H4 (cell line): Measurements from ENCODE around the gene CHEK1. TPM values are rescaled to one million over a fixed set of nuclear protein-coding genes. Genes with fewer than 3 reads are reported as not detected.
A peak's percentile ranks its signal among the peaks of the same experiment; 100 is the strongest.

Experiments used
- DNase-seq: peaks from one replicate; pipeline ENCODE4 v3.0.0-alpha.2; 2015; ENCODE audit warnings: low spot score
- total RNA-seq: library from RNA; depleted of rRNA; stranded (reverse); fragments of >200 nt; shearing (Covaris generic); gene quantifications from 2 replicates; pipeline ENCODE4 v1.2.3, GENCODE V29; 2014

Gene CHEK1
- total RNA-seq, 1 experiment from 2014 or later: 57.5 TPM

- DNase-seq: peak; percentile 88
Observed at GRCh38 chr11:125626288-125626950, 1.5 kb downstream of the CHEK1 start.

GRCh38 chr11:125627236-125627910 lies 2.4 kb downstream of the CHEK1 start:
- no peak for DNase-seq

GRCh38 chr11:125637840-125638239 lies 12.9 kb downstream of the CHEK1 start:
- DNase-seq: no peak

- no peak for DNase-seq
Observed at GRCh38 chr11:125638315-125638714, 13.4 kb downstream of the CHEK1 start.

- DNase-seq: no peak
Observed at GRCh38 chr11:125645871-125646270, 20.9 kb downstream of the CHEK1 start.

- DNase-seq: no peak
Observed at GRCh38 chr11:125649465-125650166, 24.7 kb downstream of the CHEK1 start.

GRCh38 chr11:125662689-125663088 lies 37.7 kb downstream of the CHEK1 start:
- DNase-seq: no peak

- no peak for DNase-seq
Observed at GRCh38 chr11:125663910-125664309, 38.9 kb downstream of the CHEK1 start.

- DNase-seq: no peak
Observed at GRCh38 chr11:125667151-125667550, 42.2 kb downstream of the CHEK1 start.

GRCh38 chr11:125670172-125670571 lies 45.2 kb downstream of the CHEK1 start:
- no peak for DNase-seq

GRCh38 chr11:125671561-125671960 lies 46.6 kb downstream of the CHEK1 start:
- no peak for DNase-seq

- no peak for DNase-seq
Observed at GRCh38 chr11:125674210-125674609, 49.2 kb downstream of the CHEK1 start.

- no peak for DNase-seq
Observed at GRCh38 chr11:125675196-125675595, 50.2 kb downstream of the CHEK1 start.

GRCh38 chr11:125679397-125679796 lies 54.4 kb downstream of the CHEK1 start:
- DNase-seq: no peak

- DNase-seq: no peak
Observed at GRCh38 chr11:125679837-125680236, 54.9 kb downstream of the CHEK1 start.

GRCh38 chr11:125680747-125681146 lies 55.8 kb downstream of the CHEK1 start, which contains the start of gene ACRV1:
ACRV1 (minus strand) TSS chr11:125680847; CDS start chr11:125680780, 67 bp downstream.
- DNase-seq: no peak

GRCh38 chr11:125685228-125685627 lies 60.3 kb downstream of the CHEK1 start:
- no peak for DNase-seq

- DNase-seq: no peak
Observed at GRCh38 chr11:125688066-125688465, 63.1 kb downstream of the CHEK1 start.

GRCh38 chr11:125688632-125689031 lies 63.7 kb downstream of the CHEK1 start:
- DNase-seq: no peak

GRCh38 chr11:125689274-125689859 lies 64.4 kb downstream of the CHEK1 start:
- no peak for DNase-seq

- DNase-seq: no peak
Observed at GRCh38 chr11:125690006-125690405, 65.0 kb downstream of the CHEK1 start.

GRCh38 chr11:125692887-125693286 lies 67.9 kb downstream of the CHEK1 start:
- DNase-seq: no peak
